H7 (cell line): ENCODE data around the gene VPS9D1. TPM values are rescaled to one million over a fixed set of nuclear protein-coding genes. Genes with fewer than 3 reads are reported as not detected.
A peak's percentile ranks its signal among the peaks of the same experiment; 100 is the strongest.
"Not testable (repeated sequence)": the region's sequence is repeated elsewhere in the genome, so short reads cannot be mapped to it uniquely, and the experiment has no call there.

Experiments used
- DNase-seq: peaks from one replicate; pipeline ENCODE4 v3.0.0; 2012
- H3K27me3 ChIP-seq: 2 replicates; pipeline ENCODE4 v1.6.0; 2011; ENCODE audit warnings: mild to moderate bottlenecking, low read length; ENCODE audit not compliant: control insufficient read depth, insufficient read depth
- H3K36me3 ChIP-seq: replicated peaks from 2 replicates; pipeline ENCODE4 v1.5.1; 2011; ENCODE audit warnings: low read length; ENCODE audit not compliant: control insufficient read depth, insufficient read depth
- H3K4me3 ChIP-seq: 2 replicates; pipeline ENCODE4 v1.5.1; 2011; ENCODE audit warnings: low read depth, mild to moderate bottlenecking, control low read depth, low read length, moderate library complexity; ENCODE audit not compliant: insufficient read depth
- total RNA-seq: library from RNA; depleted of rRNA; stranded (reverse); fragments of >200 nt; shearing (Covaris generic); gene quantifications from 2 replicates; pipeline ENCODE4 v1.2.3, GENCODE V29; 2014

The VPS9D1 gene
- total RNA-seq, 1 experiment from 2014 or later: 1.9 TPM

- H3K4me3 ChIP-seq: no peak overlapping the region
- no peaks in the 10 kb centered on the region for H3K36me3 ChIP-seq
- no peaks in the 10 kb centered on the region; the same call in 1 of the 2 replicates for H3K27me3 ChIP-seq
- DNase-seq: peak; percentile 90
These were observed 11.5 kb downstream of the VPS9D1 start for GRCh38 chr16:89709166-89709565.

GRCh38 chr16:89708481-89708931 lies 12.2 kb downstream of the VPS9D1 start:
- H3K4me3 ChIP-seq: no peak overlapping the region
- H3K27me3 ChIP-seq: peaks cover 2% of the 10 kb centered on the region; the same call in 1 of the 2 replicates
- peak; percentile 68 for DNase-seq
- H3K36me3 ChIP-seq: no peaks in the 10 kb centered on the region

- H3K36me3 ChIP-seq: no peaks in the 10 kb centered on the region
- H3K27me3 ChIP-seq: peaks cover 3% of the 10 kb centered on the region; the same call in 1 of the 2 replicates
- no peak overlapping the region for H3K4me3 ChIP-seq
- peak; percentile 44 for DNase-seq
These were observed 13.0 kb downstream of the VPS9D1 start for GRCh38 chr16:89707695-89708094.

- no peaks in the 10 kb centered on the region for H3K36me3 ChIP-seq
- no peak overlapping the region for H3K4me3 ChIP-seq
- peak; percentile 56 for DNase-seq
- peaks cover 3% of the 10 kb centered on the region; the same call in 1 of the 2 replicates for H3K27me3 ChIP-seq
These were observed 14.0 kb downstream of the VPS9D1 start for GRCh38 chr16:89706518-89707260.

GRCh38 chr16:89705006-89705405 lies 15.7 kb downstream of the VPS9D1 start:
- no peak overlapping the region for H3K4me3 ChIP-seq
- H3K36me3 ChIP-seq: no peaks in the 10 kb centered on the region
- DNase-seq: peak; percentile 26
- peaks cover 6% of the 10 kb centered on the region; the same call in 1 of the 2 replicates for H3K27me3 ChIP-seq

- Histone ChIP-seq H3K4me3 (no peak overlapping the region), H3K27me3 (peaks cover 6% of the 10 kb centered on the region; the same call in 1 of the 2 replicates), H3K36me3 (no peaks in the 10 kb centered on the region)
- peak; percentile 30 for DNase-seq
These were observed 16.4 kb downstream of the VPS9D1 start for GRCh38 chr16:89704281-89704680.

- Histone ChIP-seq H3K4me3 (peak within 1 kb of the TSS; percentile 76), H3K27me3 (peaks cover 6% of the 10 kb centered on the region; the same call in 1 of the 2 replicates), H3K36me3 (no peaks in the 10 kb centered on the region)
- DNase-seq: peak; percentile 100
These were observed 19.0 kb downstream of the VPS9D1 start, which contains the start of gene SPATA2L for GRCh38 chr16:89701425-89702406. TSS of gene SPATA2L (minus strand) at chr16:89701705. CDS start at chr16:89701232, 473 bp downstream.

GRCh38 chr16:89700649-89701424 lies 19.9 kb downstream of the VPS9D1 start:
- Histone ChIP-seq H3K27me3 (peaks cover 6% of the 10 kb centered on the region; the same call in 1 of the 2 replicates), H3K36me3 (no peaks in the 10 kb centered on the region), H3K4me3 (peak overlapping the region; percentile 76)
- DNase-seq: peak; percentile 91

- Histone ChIP-seq H3K4me3 (peak overlapping the region; percentile 76), H3K36me3 (no peaks in the 10 kb centered on the region), H3K27me3 (peaks cover 6% of the 10 kb centered on the region; the same call in 1 of the 2 replicates)
- peak; percentile 99 for DNase-seq
These were observed 20.5 kb downstream of the VPS9D1 start for GRCh38 chr16:89700100-89700648.

- H3K27me3 ChIP-seq, H3K36me3 ChIP-seq, DNase-seq, H3K4me3 ChIP-seq: not testable (repeated sequence)
These were observed 21.0 kb downstream of the VPS9D1 start for GRCh38 chr16:89699629-89700099.

- H3K27me3 ChIP-seq, H3K4me3 ChIP-seq, H3K36me3 ChIP-seq, DNase-seq: not testable (repeated sequence)
These were observed 22.0 kb downstream of the VPS9D1 start for GRCh38 chr16:89698717-89699116.

- DNase-seq: peak; percentile 61
- Histone ChIP-seq H3K4me3 (no peak overlapping the region), H3K36me3 (peaks cover 2% of the 10 kb centered on the region), H3K27me3 (peaks cover 2% of the 10 kb centered on the region; the same call in 1 of the 2 replicates)
These were observed 22.9 kb downstream of the VPS9D1 start for GRCh38 chr16:89697616-89698331.

GRCh38 chr16:89697161-89697615 lies 23.5 kb downstream of the VPS9D1 start:
- peaks cover 2% of the 10 kb centered on the region; the same call in 1 of the 2 replicates for H3K27me3 ChIP-seq
- DNase-seq: peak; percentile 63
- H3K4me3 ChIP-seq: no peak overlapping the region
- H3K36me3 ChIP-seq: peaks cover 3% of the 10 kb centered on the region
